ENCODE data around the gene C6orf89.

C6orf89 gene

GRCh38 chr6:36949636-36950035 is 63.9 kb downstream of the C6orf89 start:
- no peak overlapping the region for H2AFZ ChIP-seq (ENCODE audit: low read length)
- H3K4me1 ChIP-seq (ENCODE audit: low read length) = no peaks in the 10 kb centered on the region
- no peaks in the 10 kb centered on the region for H3K79me2 ChIP-seq (ENCODE audit: low read length)
- DNase-seq = no peak
- no peaks in the 10 kb centered on the region for H3F3A ChIP-seq (ENCODE audit: insufficient read depth, low read length)
- no peak overlapping the region for H3K27ac ChIP-seq (ENCODE audit: low read length)
- no peaks in the 10 kb centered on the region for H3K9me3 ChIP-seq (replicated peaks; ENCODE audit: insufficient read depth, low read length)
- H3K36me3 ChIP-seq (replicated peaks; ENCODE audit: insufficient read depth, low read length) = no peaks in the 10 kb centered on the region
- TF ChIP-seq, protein P1, sequence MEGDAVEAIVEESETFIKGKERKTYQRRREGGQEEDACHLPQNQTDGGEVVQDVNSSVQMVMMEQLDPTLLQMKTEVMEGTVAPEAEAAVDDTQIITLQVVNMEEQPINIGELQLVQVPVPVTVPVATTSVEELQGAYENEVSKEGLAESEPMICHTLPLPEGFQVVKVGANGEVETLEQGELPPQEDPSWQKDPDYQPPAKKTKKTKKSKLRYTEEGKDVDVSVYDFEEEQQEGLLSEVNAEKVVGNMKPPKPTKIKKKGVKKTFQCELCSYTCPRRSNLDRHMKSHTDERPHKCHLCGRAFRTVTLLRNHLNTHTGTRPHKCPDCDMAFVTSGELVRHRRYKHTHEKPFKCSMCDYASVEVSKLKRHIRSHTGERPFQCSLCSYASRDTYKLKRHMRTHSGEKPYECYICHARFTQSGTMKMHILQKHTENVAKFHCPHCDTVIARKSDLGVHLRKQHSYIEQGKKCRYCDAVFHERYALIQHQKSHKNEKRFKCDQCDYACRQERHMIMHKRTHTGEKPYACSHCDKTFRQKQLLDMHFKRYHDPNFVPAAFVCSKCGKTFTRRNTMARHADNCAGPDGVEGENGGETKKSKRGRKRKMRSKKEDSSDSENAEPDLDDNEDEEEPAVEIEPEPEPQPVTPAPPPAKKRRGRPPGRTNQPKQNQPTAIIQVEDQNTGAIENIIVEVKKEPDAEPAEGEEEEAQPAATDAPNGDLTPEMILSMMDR (IDR thresholded peaks at IDR 0.05; ENCODE audit: low read length) = no peak
- TF ChIP-seq EZH2phosphoT487 (IDR thresholded peaks at IDR 0.05; ENCODE audit: low read length) (no peak), EZH2 (optimal IDR thresholded peaks at IDR 0.05; ENCODE audit: low read depth, low read length) (no peak)
- H3K4me3 ChIP-seq (ENCODE audit: low read length) = no peak overlapping the region
- H4K20me1 ChIP-seq (ENCODE audit: insufficient read depth, low read length) = no peaks in the 10 kb centered on the region
- H3K27me3 ChIP-seq (replicated peaks; ENCODE audit: insufficient read depth, low read length) = no peaks in the 10 kb centered on the region
- no peak overlapping the region for H3K9ac ChIP-seq (ENCODE audit: low read length)
- no peaks in the 10 kb centered on the region for H3K9me2 ChIP-seq (replicated peaks; ENCODE audit: insufficient read depth, low read length)
- no peak overlapping the region for H3K4me2 ChIP-seq (ENCODE audit: low read depth, low read length)

GRCh38 chr6:36953931-36954261 is 68.1 kb downstream of the C6orf89 start:
- Histone ChIP-seq H3K27me3 (replicated peaks; ENCODE audit: insufficient read depth, low read length) (no peaks in the 10 kb centered on the region), H3K79me2 (ENCODE audit: low read length) (no peaks in the 10 kb centered on the region), H3F3A (ENCODE audit: insufficient read depth, low read length) (no peaks in the 10 kb centered on the region), H3K36me3 (replicated peaks; ENCODE audit: insufficient read depth, low read length) (no peaks in the 10 kb centered on the region), H2AFZ (ENCODE audit: low read length) (no peak overlapping the region), H3K27ac (ENCODE audit: low read length) (no peak overlapping the region), H3K9me2 (replicated peaks; ENCODE audit: insufficient read depth, low read length) (no peaks in the 10 kb centered on the region), H3K9me3 (replicated peaks; ENCODE audit: insufficient read depth, low read length) (no peaks in the 10 kb centered on the region), H3K4me1 (ENCODE audit: low read length) (no peaks in the 10 kb centered on the region), H3K4me3 (ENCODE audit: low read length) (no peak overlapping the region), H3K9ac (ENCODE audit: low read length) (no peak overlapping the region), H4K20me1 (ENCODE audit: insufficient read depth, low read length) (no peaks in the 10 kb centered on the region), H3K4me2 (ENCODE audit: low read depth, low read length) (no peak overlapping the region)
- TF ChIP-seq, protein P1 (IDR thresholded peaks at IDR 0.05; ENCODE audit: low read length) = no peak
- TF ChIP-seq EZH2phosphoT487 (IDR thresholded peaks at IDR 0.05; ENCODE audit: low read length) (no peak), EZH2 (optimal IDR thresholded peaks at IDR 0.05; ENCODE audit: low read depth, low read length) (no peak)
- no peak for DNase-seq

GRCh38 chr6:36954262-36954931 is 68.6 kb downstream of the C6orf89 start, which contains the start of gene PI16:
TSS of gene PI16 (plus strand) at chr6:36954738. CDS start at chr6:36954761, 23 bp downstream.
- Histone ChIP-seq H3K4me2 (ENCODE audit: low read depth, low read length) (no peak within 1 kb of the TSS), H4K20me1 (ENCODE audit: insufficient read depth, low read length) (no peaks in the 10 kb centered on the region), H3K9me2 (replicated peaks; ENCODE audit: insufficient read depth, low read length) (no peaks in the 10 kb centered on the region), H2AFZ (ENCODE audit: low read length) (no peak within 1 kb of the TSS), H3K27me3 (replicated peaks; ENCODE audit: insufficient read depth, low read length) (no peaks in the 10 kb centered on the region), H3K4me1 (ENCODE audit: low read length) (no peaks in the 10 kb centered on the region), H3K9ac (ENCODE audit: low read length) (no peak within 1 kb of the TSS), H3K27ac (ENCODE audit: low read length) (no peak within 1 kb of the TSS), H3F3A (ENCODE audit: insufficient read depth, low read length) (no peaks in the 10 kb centered on the region), H3K36me3 (replicated peaks; ENCODE audit: insufficient read depth, low read length) (no peaks in the 10 kb centered on the region), H3K79me2 (ENCODE audit: low read length) (no peaks in the 10 kb centered on the region), H3K4me3 (ENCODE audit: low read length) (no peak within 1 kb of the TSS), H3K9me3 (replicated peaks; ENCODE audit: insufficient read depth, low read length) (no peaks in the 10 kb centered on the region)
- TF ChIP-seq, protein P1 (IDR thresholded peaks at IDR 0.05; ENCODE audit: low read length) = no peak
- no peak for TF ChIP-seq EZH2phosphoT487 (IDR thresholded peaks at IDR 0.05; ENCODE audit: low read length)
- TF ChIP-seq EZH2 (optimal IDR thresholded peaks at IDR 0.05; ENCODE audit: low read depth, low read length) = no peak
- DNase-seq = no peak
